ENCODE results near the gene ANKS3. TPM values are rescaled to one million over a fixed set of nuclear protein-coding genes. Genes with fewer than 3 reads are reported as not detected.

Gene ANKS3
- total RNA-seq, 1 donor from 2014 or later = 13.7 TPM

- TF ChIP-seq, protein P1, sequence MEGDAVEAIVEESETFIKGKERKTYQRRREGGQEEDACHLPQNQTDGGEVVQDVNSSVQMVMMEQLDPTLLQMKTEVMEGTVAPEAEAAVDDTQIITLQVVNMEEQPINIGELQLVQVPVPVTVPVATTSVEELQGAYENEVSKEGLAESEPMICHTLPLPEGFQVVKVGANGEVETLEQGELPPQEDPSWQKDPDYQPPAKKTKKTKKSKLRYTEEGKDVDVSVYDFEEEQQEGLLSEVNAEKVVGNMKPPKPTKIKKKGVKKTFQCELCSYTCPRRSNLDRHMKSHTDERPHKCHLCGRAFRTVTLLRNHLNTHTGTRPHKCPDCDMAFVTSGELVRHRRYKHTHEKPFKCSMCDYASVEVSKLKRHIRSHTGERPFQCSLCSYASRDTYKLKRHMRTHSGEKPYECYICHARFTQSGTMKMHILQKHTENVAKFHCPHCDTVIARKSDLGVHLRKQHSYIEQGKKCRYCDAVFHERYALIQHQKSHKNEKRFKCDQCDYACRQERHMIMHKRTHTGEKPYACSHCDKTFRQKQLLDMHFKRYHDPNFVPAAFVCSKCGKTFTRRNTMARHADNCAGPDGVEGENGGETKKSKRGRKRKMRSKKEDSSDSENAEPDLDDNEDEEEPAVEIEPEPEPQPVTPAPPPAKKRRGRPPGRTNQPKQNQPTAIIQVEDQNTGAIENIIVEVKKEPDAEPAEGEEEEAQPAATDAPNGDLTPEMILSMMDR (conservative IDR thresholded peaks at IDR 0.05; ENCODE audit: low read depth, low read length) = no peak
- no peak for DNase-seq (ENCODE audit: low read depth)
- H3K4me3 ChIP-seq (ENCODE audit: low read depth, low read length) = no peak overlapping the region
Observed at GRCh38 chr16:4675864-4676786, 57.9 kb downstream of the ANKS3 start.

GRCh38 chr16:4674926-4675530 is 59.0 kb downstream of the ANKS3 start:
- no peak for DNase-seq (ENCODE audit: low read depth)
- no peak overlapping the region for H3K4me3 ChIP-seq (ENCODE audit: low read depth, low read length)
- TF ChIP-seq, protein P1 (conservative IDR thresholded peaks at IDR 0.05; ENCODE audit: low read depth, low read length) = no peak

- H3K4me3 ChIP-seq (ENCODE audit: low read depth, low read length) = no peak overlapping the region
- DNase-seq (ENCODE audit: low read depth) = no peak
- TF ChIP-seq, protein P1 (conservative IDR thresholded peaks at IDR 0.05; ENCODE audit: low read depth, low read length) = no peak
Observed at GRCh38 chr16:4673387-4674046, 60.6 kb downstream of the ANKS3 start.

DNA sequence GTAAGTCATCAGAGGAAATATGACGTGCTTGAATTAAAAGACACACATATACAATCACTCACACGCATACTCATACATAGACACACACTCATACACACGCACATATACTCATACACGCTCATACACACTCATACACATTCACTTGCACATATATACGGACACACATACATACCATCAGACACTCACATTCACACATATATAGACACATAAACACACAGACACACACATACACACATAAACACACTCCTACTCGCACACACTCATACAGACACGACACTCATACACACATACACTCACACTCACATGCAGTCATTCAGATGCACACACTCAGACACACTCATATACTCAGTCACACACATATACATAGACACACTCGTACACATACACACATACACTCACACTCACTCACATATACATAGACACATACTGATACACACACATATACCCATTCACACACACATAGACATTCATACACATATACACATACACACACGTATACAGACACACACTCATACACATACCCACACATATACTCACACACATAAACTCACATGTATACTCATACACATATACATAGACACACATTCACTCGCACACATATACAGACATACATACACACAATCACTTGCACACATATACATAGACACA is 65.6 kb downstream of the ANKS3 start:
- no peak for DNase-seq (ENCODE audit: low read depth)
- TF ChIP-seq, protein P1 (conservative IDR thresholded peaks at IDR 0.05; ENCODE audit: low read depth, low read length) = no peak
- no peak overlapping the region for H3K4me3 ChIP-seq (ENCODE audit: low read depth, low read length)

- no peak for DNase-seq (ENCODE audit: low read depth)
- TF ChIP-seq, protein P1 (conservative IDR thresholded peaks at IDR 0.05; ENCODE audit: low read depth, low read length) = no peak
- H3K4me3 ChIP-seq (ENCODE audit: low read depth, low read length) = no peak overlapping the region
Observed at GRCh38 chr16:4667203-4667963, 66.7 kb downstream of the ANKS3 start.
